H9 (cell line): Measurements from ENCODE around the gene NCKAP5. TPM values are rescaled to one million over a fixed set of nuclear protein-coding genes. Genes with fewer than 3 reads are reported as not detected.

ENCODE experiments used
- DNase-seq: peaks from one replicate; pipeline ENCODE4 v3.0.0-alpha.2; 2017
- H2AFZ ChIP-seq: one replicate; pipeline ENCODE4 v1.6.1; 2013; ENCODE audit warnings: mild to moderate bottlenecking, low read length, control low read depth, moderate library complexity
- H2AK5ac ChIP-seq: 2 replicates; pipeline ENCODE4 v1.6.1; 2013; ENCODE audit warnings: low read length, control low read depth, mixed read lengths; ENCODE audit not compliant: insufficient read length
- H2BK120ac ChIP-seq: one replicate; pipeline ENCODE4 v1.6.1; 2013; ENCODE audit warnings: low read depth, mild to moderate bottlenecking, low read length, control low read depth, inconsistent platforms; ENCODE audit not compliant: poor library complexity, severe bottlenecking
- H2BK12ac ChIP-seq: 2 replicates; pipeline ENCODE4 v1.6.1; 2013; ENCODE audit warnings: low read length, control low read depth, mixed read lengths, low read depth; ENCODE audit not compliant: insufficient read length
- H2BK15ac ChIP-seq: 2 replicates; pipeline ENCODE4 v1.6.1; 2013; ENCODE audit warnings: low read depth, low read length, control low read depth
- H2BK20ac ChIP-seq: one replicate; pipeline ENCODE4 v1.6.1; 2013; ENCODE audit warnings: low read depth, mild to moderate bottlenecking, low read length, control low read depth, inconsistent platforms; ENCODE audit not compliant: poor library complexity, severe bottlenecking
- H2BK5ac ChIP-seq: 2 replicates; pipeline ENCODE4 v1.6.1; 2013; ENCODE audit warnings: low read length, control low read depth, mixed read lengths; ENCODE audit not compliant: insufficient read length
- H3K14ac ChIP-seq: 2 replicates; pipeline ENCODE4 v1.6.1; 2013; ENCODE audit warnings: low read length, control low read depth; ENCODE audit not compliant: insufficient read depth
- H3K18ac ChIP-seq: 2 replicates; pipeline ENCODE4 v1.6.1; 2013; ENCODE audit warnings: low read depth, mild to moderate bottlenecking, mixed read lengths, low read length, control low read depth; ENCODE audit not compliant: insufficient read length
- H3K23ac ChIP-seq: 2 replicates; pipeline ENCODE4 v1.6.1; 2013; ENCODE audit warnings: low read length, control low read depth, mixed read lengths, low read depth; ENCODE audit not compliant: insufficient read length
- H3K23me2 ChIP-seq: 2 replicates; pipeline ENCODE4 v1.6.1; 2013; ENCODE audit warnings: low read depth, mild to moderate bottlenecking, mixed read lengths, low read length, control low read depth; ENCODE audit not compliant: insufficient read length, poor library complexity, severe bottlenecking
- H3K27ac ChIP-seq: 2 replicates; pipeline ENCODE4 v1.5.1; 2013; ENCODE audit warnings: low read length, control low read depth, mixed read lengths, low read depth; ENCODE audit not compliant: insufficient read length
- H3K27me3 ChIP-seq: 2 replicates; pipeline ENCODE4 v1.6.1; 2013; ENCODE audit warnings: low read length, control low read depth, inconsistent platforms; ENCODE audit not compliant: insufficient read depth
- H3K4ac ChIP-seq: 2 replicates; pipeline ENCODE4 v1.6.1; 2013; ENCODE audit warnings: low read depth, mild to moderate bottlenecking, control low read depth, inconsistent platforms, low read length, moderate library complexity
- H3K4me1 ChIP-seq: 2 replicates; pipeline ENCODE4 v1.6.1; 2013; ENCODE audit warnings: low read length, control low read depth, inconsistent platforms; ENCODE audit not compliant: insufficient read depth
- H3K4me2 ChIP-seq: 2 replicates; pipeline ENCODE4 v1.6.1; 2013; ENCODE audit warnings: low read length, control low read depth, mixed read lengths; ENCODE audit not compliant: insufficient read length, insufficient read depth
- H3K56ac ChIP-seq: 2 replicates; pipeline ENCODE4 v1.6.1; 2013; ENCODE audit warnings: low read depth, mild to moderate bottlenecking, mixed read lengths, low read length, control low read depth; ENCODE audit not compliant: insufficient read length
- H3K79me1 ChIP-seq: 2 replicates; pipeline ENCODE4 v1.6.1; 2013; ENCODE audit warnings: low read depth, mild to moderate bottlenecking, moderate library complexity, low read length, control low read depth, inconsistent platforms; ENCODE audit not compliant: insufficient read depth, poor library complexity, severe bottlenecking
- H3K79me2 ChIP-seq: 2 replicates; pipeline ENCODE4 v1.6.1; 2013; ENCODE audit warnings: low read length, control low read depth, inconsistent platforms; ENCODE audit not compliant: insufficient read depth
- H3K9ac ChIP-seq: 2 replicates; pipeline ENCODE4 v1.6.1; 2013; ENCODE audit warnings: low read length, control low read depth, mixed read lengths; ENCODE audit not compliant: insufficient read length; ENCODE audit errors: extremely low read depth
- H3K9me3 ChIP-seq: one replicate; pipeline ENCODE4 v1.6.1; 2013; ENCODE audit warnings: low read depth, low read length, inconsistent platforms; ENCODE audit not compliant: control insufficient read depth
- H3T11ph ChIP-seq: one replicate; pipeline ENCODE4 v1.6.1; 2013; ENCODE audit warnings: mild to moderate bottlenecking, low read length, control low read depth, inconsistent platforms
- H4K20me1 ChIP-seq: one replicate; pipeline ENCODE4 v1.6.1; 2013; ENCODE audit not compliant: control insufficient read depth, insufficient read length, insufficient read depth
- H4K5ac ChIP-seq: 2 replicates; pipeline ENCODE4 v1.6.1; 2013; ENCODE audit warnings: low read depth, mild to moderate bottlenecking, mixed read lengths, low read length, control low read depth; ENCODE audit not compliant: insufficient read length
- H4K8ac ChIP-seq: replicated peaks from 2 replicates; pipeline ENCODE4 v1.6.1; 2013; ENCODE audit warnings: low read length, control low read depth, mixed read lengths, low read depth; ENCODE audit not compliant: insufficient read length
- H4K91ac ChIP-seq: 2 replicates; pipeline ENCODE4 v1.6.1; 2013; ENCODE audit warnings: low read depth, mild to moderate bottlenecking, moderate library complexity, mixed read lengths, low read length, control low read depth; ENCODE audit not compliant: insufficient read length
- H3K27ac Mint-ChIP-seq, 3 experiments: 2 replicates in 2 of 3; 3 replicates in 1 of 3; pipeline ENCODE4 v1.8.0; 2020 to 2021; ENCODE audit warnings: mixed read lengths in 3 of 3, mild to moderate bottlenecking in 1 of 3, moderate library complexity in 1 of 3
- H3K27me3 Mint-ChIP-seq: 2 replicates; pipeline ENCODE4 v1.8.0; 2021; ENCODE audit warnings: low read depth, mild to moderate bottlenecking, moderate library complexity, mixed read lengths
- H3K36me3 Mint-ChIP-seq, 3 experiments: 2 replicates in 2 of 3; 3 replicates in 1 of 3; pipeline ENCODE4 v1.8.0; 2020 to 2021; ENCODE audit warnings: low read depth in 3 of 3, mixed read lengths in 3 of 3; ENCODE audit not compliant: insufficient read depth in 1 of 3
- H3K4me1 Mint-ChIP-seq, 2 experiments: 2 replicates each; pipeline ENCODE4 v1.8.0; 2020; ENCODE audit warnings: mixed read lengths in 2 of 2
- H3K4me3 Mint-ChIP-seq, 2 experiments: 2 replicates in 1 of 2; 3 replicates in 1 of 2; pipeline ENCODE4 v1.8.0; 2020 to 2021; ENCODE audit warnings: mild to moderate bottlenecking in 2 of 2, mixed read lengths in 2 of 2, moderate library complexity in 1 of 2
- H3K9me3 Mint-ChIP-seq, 2 experiments: 2 replicates in 1 of 2; 3 replicates in 1 of 2; pipeline ENCODE4 v1.8.0; 2020; ENCODE audit warnings: mild to moderate bottlenecking in 2 of 2, mixed read lengths in 2 of 2, moderate library complexity in 1 of 2
- WGBS: extraction: QIAGEN DNeasy Blood & Tissue Kit; methylation state at CpG from one replicate; pipeline ENCODE4 v1.1.7; 2013; ENCODE audit warnings: missing lambda C conversion rate, low lambda C conversion rate, mixed read lengths; ENCODE audit not compliant: insufficient read length; ENCODE audit errors: extremely low coverage; 5-methylcytosine and 5-hydroxymethylcytosine counted together
- total RNA-seq: library from RNA; stranded (reverse); gene quantifications from 2 replicates; pipeline ENCODE4 v1.2.1, GENCODE V29; 2021
- TF ChIP-seq, protein P1 (sequence below): fragments of 200-600 bp; sonication (generic); conservative IDR thresholded peaks from 3 replicates; pipeline ENCODE4 v1.8.0; 2021; ENCODE audit warnings: antibody characterized with exemption, mild to moderate bottlenecking

NCKAP5 gene
- total RNA-seq, 1 experiment from 2014 or later = 0.26 TPM

DNA sequence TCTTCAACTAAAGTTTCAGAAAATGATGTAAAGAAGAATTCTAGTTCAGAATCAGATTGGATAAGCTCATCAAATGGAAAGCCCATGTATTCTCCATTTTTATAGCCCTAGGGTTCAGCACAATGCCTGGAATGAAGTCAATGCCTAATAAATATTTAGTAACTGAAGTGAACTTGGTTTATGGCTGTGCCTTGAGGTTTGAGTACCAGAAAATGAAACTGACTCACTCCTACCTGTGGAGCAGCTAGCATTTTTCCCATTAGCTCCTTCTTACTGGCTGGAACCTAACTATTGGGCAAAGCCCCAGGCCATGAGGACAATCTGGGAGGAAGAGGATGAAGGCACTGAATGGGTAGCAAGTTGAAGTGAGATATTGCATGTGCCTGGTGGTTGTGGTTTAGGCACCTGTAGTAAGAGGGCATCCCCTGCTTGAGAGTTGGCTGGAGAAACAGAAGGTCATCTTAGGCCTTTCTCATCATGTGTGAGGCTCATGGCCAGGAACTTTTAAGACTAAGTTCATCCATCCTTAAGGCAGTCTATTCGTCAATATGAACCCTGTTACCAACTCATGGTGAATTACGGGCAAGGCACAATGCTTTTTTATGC, 813.3 kb downstream of the NCKAP5 start:
- H4K8ac ChIP-seq = no peak overlapping the region
- H3K23ac ChIP-seq = no peak overlapping the region
- TF ChIP-seq, protein P1, sequence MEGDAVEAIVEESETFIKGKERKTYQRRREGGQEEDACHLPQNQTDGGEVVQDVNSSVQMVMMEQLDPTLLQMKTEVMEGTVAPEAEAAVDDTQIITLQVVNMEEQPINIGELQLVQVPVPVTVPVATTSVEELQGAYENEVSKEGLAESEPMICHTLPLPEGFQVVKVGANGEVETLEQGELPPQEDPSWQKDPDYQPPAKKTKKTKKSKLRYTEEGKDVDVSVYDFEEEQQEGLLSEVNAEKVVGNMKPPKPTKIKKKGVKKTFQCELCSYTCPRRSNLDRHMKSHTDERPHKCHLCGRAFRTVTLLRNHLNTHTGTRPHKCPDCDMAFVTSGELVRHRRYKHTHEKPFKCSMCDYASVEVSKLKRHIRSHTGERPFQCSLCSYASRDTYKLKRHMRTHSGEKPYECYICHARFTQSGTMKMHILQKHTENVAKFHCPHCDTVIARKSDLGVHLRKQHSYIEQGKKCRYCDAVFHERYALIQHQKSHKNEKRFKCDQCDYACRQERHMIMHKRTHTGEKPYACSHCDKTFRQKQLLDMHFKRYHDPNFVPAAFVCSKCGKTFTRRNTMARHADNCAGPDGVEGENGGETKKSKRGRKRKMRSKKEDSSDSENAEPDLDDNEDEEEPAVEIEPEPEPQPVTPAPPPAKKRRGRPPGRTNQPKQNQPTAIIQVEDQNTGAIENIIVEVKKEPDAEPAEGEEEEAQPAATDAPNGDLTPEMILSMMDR = no peak
- no peak overlapping the region for H3K14ac ChIP-seq
- H2BK12ac ChIP-seq = no peak overlapping the region
- H3K4ac ChIP-seq = no peak overlapping the region
- no peaks in the 10 kb centered on the region for H3K27me3 Mint-ChIP-seq
- no peak overlapping the region for H3K4me2 ChIP-seq
- no peak overlapping the region for H2BK5ac ChIP-seq
- H3K79me1 ChIP-seq = no peaks in the 10 kb centered on the region
- H2BK15ac ChIP-seq = no peak overlapping the region
- no peaks in the 10 kb centered on the region for H3K9me3 ChIP-seq
- H3K36me3 Mint-ChIP-seq = no peaks in the 10 kb centered on the region
- no peaks in the 10 kb centered on the region for H3K79me2 ChIP-seq
- no peak overlapping the region for H3K4me3 Mint-ChIP-seq
- H3K18ac ChIP-seq = no peak overlapping the region
- WGBS = no CpG with 5 or more reads among the region's 2 CpGs
- no peak overlapping the region for H3T11ph ChIP-seq
- H3K9me3 Mint-ChIP-seq = no peaks in the 10 kb centered on the region
- no peak overlapping the region for H3K27ac ChIP-seq
- H3K56ac ChIP-seq = no peak overlapping the region
- H3K23me2 ChIP-seq = no peaks in the 10 kb centered on the region
- no peak overlapping the region for H3K9ac ChIP-seq
- no peaks in the 10 kb centered on the region for H3K27me3 ChIP-seq
- H4K20me1 ChIP-seq = no peaks in the 10 kb centered on the region
- H3K27ac Mint-ChIP-seq = no peak overlapping the region
- H3K4me1 Mint-ChIP-seq = peaks cover 4 to 8% of the 10 kb centered on the region in 2 experiments
- no peak overlapping the region for H2AK5ac ChIP-seq
- no peak overlapping the region for H2AFZ ChIP-seq
- no peak overlapping the region for H2BK120ac ChIP-seq
- no peak overlapping the region for H4K91ac ChIP-seq
- H3K4me1 ChIP-seq = no peaks in the 10 kb centered on the region
- no peak for DNase-seq
- H2BK20ac ChIP-seq = no peak overlapping the region
- no peak overlapping the region for H4K5ac ChIP-seq
